Measurements from ENCODE around the gene UGT2B17. TPM values are rescaled to one million over a fixed set of nuclear protein-coding genes. Genes with fewer than 3 reads are reported as not detected.

The UGT2B17 gene
- total RNA-seq, 1 donor from 2014 or later, result not detected

DNA sequence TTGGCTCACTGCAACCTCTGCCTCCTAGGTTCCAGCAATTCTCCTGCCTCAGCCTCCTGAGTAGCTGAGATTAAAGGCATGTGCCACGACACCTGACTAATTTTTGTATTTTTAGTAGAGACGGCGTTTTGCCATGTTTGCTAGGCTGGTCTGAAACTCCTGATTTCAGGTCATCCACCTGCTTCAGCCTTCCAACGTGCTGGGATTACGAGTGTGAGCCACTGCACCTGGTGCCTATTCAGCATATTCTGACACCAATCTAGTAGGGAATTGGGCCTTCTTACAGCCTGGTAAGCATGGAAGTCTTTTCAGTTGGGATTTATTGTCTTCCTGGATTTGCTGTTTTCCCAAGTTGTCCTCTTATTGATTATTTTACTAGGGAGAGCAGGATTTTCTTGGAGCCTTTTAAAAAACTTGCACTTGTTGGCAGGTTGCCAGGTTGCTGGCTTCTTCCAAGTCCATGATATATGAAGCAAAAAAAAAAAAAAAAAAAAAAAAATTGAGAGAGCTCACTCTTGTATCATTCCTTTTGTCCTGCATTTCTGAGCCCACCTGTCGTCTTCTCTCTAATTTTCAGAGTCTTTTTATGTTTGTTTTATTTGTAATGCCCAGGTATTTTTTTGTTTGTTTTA is 85.2 kb downstream of the UGT2B17 start:
- Histone ChIP-seq H3K4me3 (ENCODE audit: low read length in 3 of 3) (no peak overlapping the region), H3K27me3 (ENCODE audit: control insufficient read depth in 3 of 3, insufficient read depth in 3 of 3, low read length in 3 of 3) (no peaks in the 10 kb centered on the region), H3K9ac (ENCODE audit: low read depth in 1 of 3, low read length in 3 of 3) (no peak overlapping the region), H3K4me1 (ENCODE audit: control insufficient read depth in 3 of 3, insufficient read depth in 3 of 3, low read length in 3 of 3) (no peaks in the 10 kb centered on the region), H3K9me3 (ENCODE audit: control insufficient read depth in 3 of 3, low read length in 3 of 3) (no peaks in the 10 kb centered on the region), H3K36me3 (ENCODE audit: control insufficient read depth in 3 of 3, insufficient read depth in 3 of 3, low read length in 3 of 3) (no peaks in the 10 kb centered on the region), H3K27ac (ENCODE audit: low read depth, low read length) (no peak overlapping the region)

DNA sequence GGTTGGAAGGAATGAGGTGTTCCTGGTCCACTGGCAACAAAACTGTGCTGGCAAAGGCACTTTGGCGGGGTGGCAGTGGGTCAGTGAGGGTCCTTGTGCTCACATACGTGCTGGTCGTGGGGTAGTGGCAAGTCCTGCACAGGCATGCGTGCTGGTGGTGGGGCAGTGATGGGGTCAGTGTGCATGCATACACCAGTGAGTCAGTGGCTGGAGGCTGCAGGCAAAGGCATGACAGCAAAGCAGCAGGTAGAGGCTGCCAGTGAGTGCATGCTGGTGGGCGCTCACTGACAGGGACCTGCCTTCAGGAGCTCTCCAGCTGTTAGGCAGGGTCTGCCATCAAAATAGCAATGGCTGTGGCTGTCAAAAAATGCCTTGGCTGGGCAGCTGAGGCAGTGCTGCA is 86.8 kb downstream of the UGT2B17 start:
- H3K4me1 ChIP-seq (ENCODE audit: control insufficient read depth in 3 of 3, insufficient read depth in 3 of 3, low read length in 3 of 3), result no peaks in the 10 kb centered on the region
- no peak overlapping the region for H3K27ac ChIP-seq (ENCODE audit: low read depth, low read length)
- no peak overlapping the region for H3K9ac ChIP-seq (ENCODE audit: low read depth in 1 of 3, low read length in 3 of 3)
- H3K4me3 ChIP-seq (ENCODE audit: low read length in 3 of 3), result no peak overlapping the region
- H3K9me3 ChIP-seq (ENCODE audit: control insufficient read depth in 3 of 3, low read length in 3 of 3), result no peaks in the 10 kb centered on the region
- H3K27me3 ChIP-seq (ENCODE audit: control insufficient read depth in 3 of 3, insufficient read depth in 3 of 3, low read length in 3 of 3), result no peaks in the 10 kb centered on the region
- H3K36me3 ChIP-seq (ENCODE audit: control insufficient read depth in 3 of 3, insufficient read depth in 3 of 3, low read length in 3 of 3), result no peaks in the 10 kb centered on the region

Other genes starting within 250 kb of the UGT2B17 start
- gene YTHDC1, start 226.2 kb downstream of the UGT2B17 start, total RNA-seq, result 43.8 TPM
- not detected for gene TMPRSS11E, start 128.9 kb downstream of the UGT2B17 start, total RNA-seq
- gene UGT2B15, start 94.3 kb upstream of the UGT2B17 start, total RNA-seq, result not detected
- gene UGT2B10, start 239.7 kb upstream of the UGT2B17 start, total RNA-seq, result 0.52 TPM